SK-N-SH (cell line): ENCODE results near the gene OXSR1. TPM values are rescaled to one million over a fixed set of nuclear protein-coding genes. Genes with fewer than 3 reads are reported as not detected.
A peak's percentile ranks its signal among the peaks of the same experiment; 100 is the strongest.

Experiments
- CTCF ChIA-PET: fragments of 300-600, 350-600 bp; formaldehyde crosslinking; extraction: SDS; loops from one replicate; lab custom pipeline; 2021; lab: Yijun Ruan, JAX
- POLR2A ChIA-PET: fragments of 350-600 bp; sonication (Branson Sonifier 250); formaldehyde crosslinking; extraction: SDS; loops from one replicate; lab custom pipeline; 2020; ENCODE audit warnings: antibody characterized with exemption, inconsistent platforms; lab: Yijun Ruan, JAX
- DNase-seq: peaks from one replicate; pipeline ENCODE4 v3.0.0; 2012
- H2AFZ ChIP-seq: fragments of 200-600 bp; sonication (generic); 2 replicates; pipeline ENCODE4 v1.8.1; 2016; ENCODE audit warnings: antibody characterized with exemption, mild to moderate bottlenecking, low read depth
- H3F3A ChIP-seq: fragments of 200-600 bp; sonication (generic); replicated peaks from 2 replicates; pipeline ENCODE3; 2016; ENCODE audit warnings: antibody characterized with exemption, mild to moderate bottlenecking; ENCODE audit not compliant: insufficient read depth
- H3K27ac ChIP-seq, 2 experiments: fragments of 200-500 bp in 1 of 2; fragments of 200-600 bp in 1 of 2; sonication (Bioruptor generic) in 1 of 2; sonication (generic), shearing (Covaris generic) in 1 of 2; 2 replicates each; pipeline versions ENCODE4 v1.5.1 to v1.6.1; 2014 to 2016; ENCODE audit warnings: low read depth in 2 of 2, inconsistent platforms in 1 of 2, low read length in 1 of 2, mild to moderate bottlenecking in 1 of 2, mixed read lengths in 1 of 2
- H3K27me3 ChIP-seq: fragments of 200-600 bp; sonication (generic), shearing (Covaris generic); 2 replicates; pipeline ENCODE4 v1.6.1; 2016; ENCODE audit warnings: mixed run types; ENCODE audit not compliant: insufficient read depth
- H3K36me3 ChIP-seq, 2 experiments: fragments of 200-500 bp in 1 of 2; fragments of 200-600 bp in 1 of 2; sonication (Bioruptor generic) in 1 of 2; sonication (generic) in 1 of 2; replicated peaks in 1 of 2; 2 replicates each; pipeline versions ENCODE3 to v1.5.1; 2014 to 2016; ENCODE audit warnings: low read length in 1 of 2, mild to moderate bottlenecking in 1 of 2; ENCODE audit not compliant: insufficient read depth in 2 of 2, control insufficient read depth in 1 of 2
- H3K4me1 ChIP-seq, 2 experiments: fragments of 200-500 bp in 1 of 2; fragments of 200-600 bp in 1 of 2; sonication (Bioruptor generic) in 1 of 2; sonication (generic), shearing (Covaris generic) in 1 of 2; 2 replicates each; pipeline versions ENCODE4 v1.5.1 to v1.6.1; 2014 to 2016; ENCODE audit warnings: low read depth in 1 of 2, low read length in 1 of 2, mixed run types in 1 of 2; ENCODE audit not compliant: insufficient read depth in 2 of 2, control insufficient read depth in 1 of 2
- H3K4me2 ChIP-seq: fragments of 200-600 bp; sonication (generic), shearing (Covaris generic); 2 replicates; pipeline ENCODE4 v1.6.1; 2017; ENCODE audit warnings: mixed run types
- H3K4me3 ChIP-seq, 2 experiments: fragments of 200-500 bp in 1 of 2; fragments of 200-600 bp in 1 of 2; sonication (Bioruptor generic) in 1 of 2; sonication (generic), shearing (Covaris generic) in 1 of 2; 2 replicates each; pipeline versions ENCODE4 v1.5.1 to v1.8.1; 2014 to 2016; ENCODE audit warnings: low read depth in 2 of 2, inconsistent platforms in 1 of 2, low read length in 1 of 2, mild to moderate bottlenecking in 1 of 2, mixed read lengths in 1 of 2, moderate library complexity in 1 of 2
- H3K79me2 ChIP-seq: fragments of 200-600 bp; sonication (generic); 2 replicates; pipeline ENCODE4 v1.8.1; 2017; ENCODE audit warnings: mild to moderate bottlenecking; ENCODE audit not compliant: insufficient read depth
- H3K9ac ChIP-seq: fragments of 200-600 bp; sonication (generic); 2 replicates; pipeline ENCODE4 v1.6.1; 2017; ENCODE audit warnings: mixed run types
- H3K9me2 ChIP-seq: fragments of 200-600 bp; sonication (generic); 2 replicates; pipeline ENCODE4 v1.6.1; 2017; ENCODE audit warnings: mixed run types
- H3K9me3 ChIP-seq: fragments of 200-600 bp; sonication (generic); 2 replicates; pipeline ENCODE4 v1.6.1; 2017; ENCODE audit warnings: mixed run types, mild to moderate bottlenecking, moderate library complexity
- H4K20me1 ChIP-seq: fragments of 200-600 bp; sonication (generic); 2 replicates; pipeline ENCODE4 v1.6.1; 2017; ENCODE audit warnings: mild to moderate bottlenecking, mixed run types; ENCODE audit not compliant: insufficient read depth
- CTCF ChIP-seq: fragments of 200-600 bp; sonication (generic); IDR thresholded peaks from 2 replicates; pipeline ENCODE4 v1.6.1; 2017; ENCODE audit warnings: antibody characterized with exemption, mild to moderate bottlenecking, moderate library complexity
- GATA2 ChIP-seq: sonication (generic); formaldehyde crosslinking; IDR thresholded peaks from 2 replicates; pipeline ENCODE4 v1.5.0; 2020; ENCODE audit warnings: mild to moderate bottlenecking, missing genetic modification reagents
- IRF3 ChIP-seq: fragments of 150-350 bp; IDR thresholded peaks from 2 replicates; pipeline ENCODE4 v1.6.1; 2016; ENCODE audit warnings: mild to moderate bottlenecking, low read depth, low read length
- RXRA ChIP-seq: IDR thresholded peaks from 2 replicates; pipeline ENCODE4 v1.4.0; 2012; ENCODE audit warnings: low read depth, mild to moderate bottlenecking, borderline replicate concordance
- SIN3A ChIP-seq: IDR thresholded peaks from 2 replicates; pipeline ENCODE4 v1.6.1; 2012; ENCODE audit warnings: low read depth, mild to moderate bottlenecking, low read length, moderate library complexity, borderline replicate concordance
- ZBTB33 ChIP-seq: IDR thresholded peaks from 2 replicates; pipeline ENCODE4 v1.4.0; 2012; ENCODE audit warnings: low read depth, borderline replicate concordance
- WGBS: methylation state at CpG from one replicate; pipeline ENCODE4 v1.1.6; 2017; ENCODE audit warnings: low lambda C conversion rate; 5-methylcytosine and 5-hydroxymethylcytosine counted together
- polyA plus RNA-seq, 3 experiments: library from polyadenylated mRNA; depleted of rRNA; stranded (reverse); fragments of >200 nt; gene quantifications; 2 replicates each; pipeline ENCODE4 v1.2.3, GENCODE V29; 2012

Gene OXSR1
- polyA plus RNA-seq, 1 of the 3 experiments (the other 2 are of a cell fraction), result 22.3 TPM

GRCh38 chr3:38149708-38150107 lies 15.6 kb upstream of the OXSR1 start:
- no peak overlapping the region for H3K9ac ChIP-seq
- H3K4me3 ChIP-seq, result no peak overlapping the region
- no peak for DNase-seq
- H2AFZ ChIP-seq, result no peak overlapping the region
- no peak for TF ChIP-seq RXRA
- TF ChIP-seq GATA2 (CRISPR knock-in tag), result 0 out of 2 replicates have a peak, but pooled peaks have one; percentile 27
- no peaks in the 10 kb centered on the region for H3K79me2 ChIP-seq
- H4K20me1 ChIP-seq, result no peaks in the 10 kb centered on the region
- peaks cover 0 to 5% of the 10 kb centered on the region in 2 experiments; a peak in 1 of 4 replicates for H3K4me1 ChIP-seq
- no peaks in the 10 kb centered on the region for H3K9me3 ChIP-seq
- 51% methylated on average over 3 of the region's 3 CpGs for WGBS
- no peak overlapping the region; a peak in 1 of 4 replicates for H3K27ac ChIP-seq
- no peaks in the 10 kb centered on the region for H3K27me3 ChIP-seq
- no peaks in the 10 kb centered on the region for H3K9me2 ChIP-seq
- no peak overlapping the region for H3K4me2 ChIP-seq
- H3F3A ChIP-seq, result no peaks in the 10 kb centered on the region
- CTCF ChIA-PET, result no interaction called here
- H3K36me3 ChIP-seq, result no peaks in the 10 kb centered on the region
- POLR2A ChIA-PET, result no interaction called here

GRCh38 chr3:38150780-38151528 lies 14.4 kb upstream of the OXSR1 start:
- WGBS, result 71% methylated on average over 3 of the region's 3 CpGs
- H3K27ac ChIP-seq, result no peak overlapping the region
- POLR2A ChIA-PET, result no interaction called here

More at GRCh38 chr3:38150780-38151528, 14.4 kb upstream of the OXSR1 start:
- peaks cover 0 to 5% of the 10 kb centered on the region in 2 experiments; a peak in 1 of 4 replicates for H3K4me1 ChIP-seq
- no peaks in the 10 kb centered on the region for H3K27me3 ChIP-seq
- no peak overlapping the region for H2AFZ ChIP-seq
- TF ChIP-seq CTCF, result peak; percentile 28
- no peak for TF ChIP-seq IRF3
- TF ChIP-seq ZBTB33, result no peak
- TF ChIP-seq SIN3A, result no peak
- TF ChIP-seq, all 33 proteins: peak for 1
- Histone ChIP-seq H3K9me3 (no peaks in the 10 kb centered on the region), H3K9me2 (no peaks in the 10 kb centered on the region), H3K4me2 (no peak overlapping the region), H3K79me2 (no peaks in the 10 kb centered on the region), H3K36me3 (no peaks in the 10 kb centered on the region), H4K20me1 (no peaks in the 10 kb centered on the region), H3F3A (no peaks in the 10 kb centered on the region), H3K9ac (no peak overlapping the region), H3K4me3 (no peak overlapping the region)
- CTCF ChIA-PET, result interaction anchor here (1.6 kb wide), 1 partner anchor 10 kb away, joined by 4 read pairs; no protein-coding TSS in a partner anchor
- DNase-seq, result no peak
